ENCODE data around the gene MYZAP. TPM values are rescaled to one million over a fixed set of nuclear protein-coding genes. Genes with fewer than 3 reads are reported as not detected.

The MYZAP gene
- total and polyA plus RNA-seq, 10 of the 15 experiments (the other 5 are each of a cell fraction or from before 2014, with no cell fraction given): not detected

GRCh38 chr15:57575363-57575762, 16.3 kb upstream of the MYZAP start (continued):
- TF ChIP-seq STAT1 (conservative IDR thresholded peaks at IDR 0.05) (no peak), GABPA (IDR thresholded peaks at IDR 0.05; ENCODE audit: low read depth) (no peak), BACH1 (IDR thresholded peaks at IDR 0.05; ENCODE audit: borderline replicate concordance) (no peak), NKRF (conservative IDR thresholded peaks at IDR 0.05) (no peak), MTA2 (IDR thresholded peaks at IDR 0.05; ENCODE audit: low read depth) (no peak), SMARCA5 (IDR thresholded peaks at IDR 0.05) (no peak), JUNB (IDR thresholded peaks at IDR 0.05) (no peak), ZNF274 (IDR thresholded peaks at IDR 0.05; ENCODE audit: insufficient read depth, insufficient read length) (no peak), RELA (IDR thresholded peaks at IDR 0.05; ENCODE audit: borderline replicate concordance, partially characterized antibody) (no peak)
- TF ChIP-seq, protein P1, sequence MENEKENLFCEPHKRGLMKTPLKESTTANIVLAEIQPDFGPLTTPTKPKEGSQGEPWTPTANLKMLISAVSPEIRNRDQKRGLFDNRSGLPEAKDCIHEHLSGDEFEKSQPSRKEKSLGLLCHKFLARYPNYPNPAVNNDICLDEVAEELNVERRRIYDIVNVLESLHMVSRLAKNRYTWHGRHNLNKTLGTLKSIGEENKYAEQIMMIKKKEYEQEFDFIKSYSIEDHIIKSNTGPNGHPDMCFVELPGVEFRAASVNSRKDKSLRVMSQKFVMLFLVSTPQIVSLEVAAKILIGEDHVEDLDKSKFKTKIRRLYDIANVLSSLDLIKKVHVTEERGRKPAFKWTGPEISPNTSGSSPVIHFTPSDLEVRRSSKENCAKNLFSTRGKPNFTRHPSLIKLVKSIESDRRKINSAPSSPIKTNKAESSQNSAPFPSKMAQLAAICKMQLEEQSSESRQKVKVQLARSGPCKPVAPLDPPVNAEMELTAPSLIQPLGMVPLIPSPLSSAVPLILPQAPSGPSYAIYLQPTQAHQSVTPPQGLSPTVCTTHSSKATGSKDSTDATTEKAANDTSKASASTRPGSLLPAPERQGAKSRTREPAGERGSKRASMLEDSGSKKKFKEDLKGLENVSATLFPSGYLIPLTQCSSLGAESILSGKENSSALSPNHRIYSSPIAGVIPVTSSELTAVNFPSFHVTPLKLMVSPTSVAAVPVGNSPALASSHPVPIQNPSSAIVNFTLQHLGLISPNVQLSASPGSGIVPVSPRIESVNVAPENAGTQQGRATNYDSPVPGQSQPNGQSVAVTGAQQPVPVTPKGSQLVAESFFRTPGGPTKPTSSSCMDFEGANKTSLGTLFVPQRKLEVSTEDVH (IDR thresholded peaks at IDR 0.05; ENCODE audit: low read depth, partially characterized antibody): no peak

Measured in GM12878 (cell line).